ENCODE measurements around the gene FERMT3. TPM values are rescaled to one million over a fixed set of nuclear protein-coding genes. Genes with fewer than 3 reads are reported as not detected.
A peak's percentile ranks its signal among the peaks of the same experiment; 100 is the strongest.

The FERMT3 gene
- total and polyA plus RNA-seq, 2 donors (not counting 1 experiment from before 2014, with no cell fraction given): 1.9 to 3.6 TPM

- DNase-seq (ENCODE audit: low read depth in 2 of 2): peak in 1 of 2 donors; percentile 23
These were observed 59.8 kb downstream of the FERMT3 start for GRCh38 chr11:64266339-64266738.

DNA sequence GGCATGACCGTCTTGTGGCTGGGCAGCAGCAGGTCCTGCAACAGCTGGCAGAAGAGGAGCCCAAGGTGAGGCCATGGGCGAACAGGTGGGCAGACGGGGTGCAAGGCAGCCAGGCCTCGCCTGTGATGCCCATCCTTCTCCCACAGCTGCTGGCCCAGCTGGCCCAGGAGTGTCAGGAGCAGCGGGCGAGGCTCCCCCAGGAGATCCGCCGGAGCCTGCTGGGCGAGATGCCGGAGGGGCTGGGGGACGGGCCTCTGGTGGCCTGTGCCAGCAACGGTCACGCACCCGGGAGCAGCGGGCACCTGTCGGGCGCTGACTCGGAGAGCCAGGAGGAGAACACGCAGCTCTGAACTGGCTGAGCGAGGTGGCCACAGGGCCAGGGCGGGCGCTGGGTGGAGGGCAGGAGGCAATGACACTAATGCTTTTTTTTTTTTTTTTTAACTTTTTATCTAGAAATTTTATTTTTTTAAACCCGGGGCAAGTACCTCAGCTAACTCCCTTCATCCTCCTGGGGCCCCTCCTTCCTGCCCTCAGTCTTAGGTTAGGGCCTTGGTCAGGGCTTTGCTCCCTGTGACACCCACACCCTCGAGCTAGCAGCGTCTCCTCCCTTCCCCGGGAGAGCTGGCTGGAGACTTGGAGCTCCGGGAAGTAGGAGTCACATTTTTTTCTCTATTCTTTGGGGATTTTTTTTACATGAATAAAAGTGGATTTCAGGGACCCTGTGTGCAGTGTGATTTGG, 60.9 kb downstream of the FERMT3 start:
- no peak overlapping the region for H3K4me2 ChIP-seq (ENCODE audit: extremely low read depth, insufficient read depth, low read length)
- H3K9me3 ChIP-seq (ENCODE audit: control insufficient read depth, insufficient read depth, low read depth, low read length): no peaks in the 10 kb centered on the region
- no peak overlapping the region for H3K4me3 ChIP-seq (replicated peaks in 1 of 4; ENCODE audit: control extremely low read depth in 1 of 4, insufficient read depth in 1 of 4, low read depth in 3 of 4, low read length in 4 of 4)
- no peak for DNase-seq (ENCODE audit: low read depth in 2 of 2)
- peaks cover 24% of the 10 kb centered on the region for H3K4me1 ChIP-seq (ENCODE audit: control insufficient read depth, extremely low read depth, insufficient read depth, low read length)
- no peak overlapping the region for H2AFZ ChIP-seq (ENCODE audit: low read length)
- H3K9ac ChIP-seq (ENCODE audit: insufficient read depth, low read length): no peak overlapping the region
- no peaks in the 10 kb centered on the region for H3K27me3 ChIP-seq (ENCODE audit: control insufficient read depth, insufficient read depth, low read length)
- TF ChIP-seq EZH2 (IDR thresholded peaks at IDR 0.05; ENCODE audit: low read length, missing control alignments): no peak
- TF ChIP-seq, protein P1, sequence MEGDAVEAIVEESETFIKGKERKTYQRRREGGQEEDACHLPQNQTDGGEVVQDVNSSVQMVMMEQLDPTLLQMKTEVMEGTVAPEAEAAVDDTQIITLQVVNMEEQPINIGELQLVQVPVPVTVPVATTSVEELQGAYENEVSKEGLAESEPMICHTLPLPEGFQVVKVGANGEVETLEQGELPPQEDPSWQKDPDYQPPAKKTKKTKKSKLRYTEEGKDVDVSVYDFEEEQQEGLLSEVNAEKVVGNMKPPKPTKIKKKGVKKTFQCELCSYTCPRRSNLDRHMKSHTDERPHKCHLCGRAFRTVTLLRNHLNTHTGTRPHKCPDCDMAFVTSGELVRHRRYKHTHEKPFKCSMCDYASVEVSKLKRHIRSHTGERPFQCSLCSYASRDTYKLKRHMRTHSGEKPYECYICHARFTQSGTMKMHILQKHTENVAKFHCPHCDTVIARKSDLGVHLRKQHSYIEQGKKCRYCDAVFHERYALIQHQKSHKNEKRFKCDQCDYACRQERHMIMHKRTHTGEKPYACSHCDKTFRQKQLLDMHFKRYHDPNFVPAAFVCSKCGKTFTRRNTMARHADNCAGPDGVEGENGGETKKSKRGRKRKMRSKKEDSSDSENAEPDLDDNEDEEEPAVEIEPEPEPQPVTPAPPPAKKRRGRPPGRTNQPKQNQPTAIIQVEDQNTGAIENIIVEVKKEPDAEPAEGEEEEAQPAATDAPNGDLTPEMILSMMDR (conservative IDR thresholded peaks at IDR 0.05 in 1 of 2, IDR thresholded peaks at IDR 0.05 in 1 of 2; ENCODE audit: low read depth in 1 of 2, low read length in 2 of 2): no peak
- H3K36me3 ChIP-seq (ENCODE audit: control insufficient read depth, insufficient read depth, low read length): peaks cover 28% of the 10 kb centered on the region
- H3K27ac ChIP-seq (ENCODE audit: insufficient read depth, low read length): no peak overlapping the region
- peaks cover under 1% of the 10 kb centered on the region for H3K79me2 ChIP-seq (ENCODE audit: control insufficient read depth, insufficient read depth, low read length)
- no peaks in the 10 kb centered on the region for H4K20me1 ChIP-seq (ENCODE audit: control insufficient read depth, extremely low read depth, insufficient read depth, low read length)

More at GRCh38 chr11:64266339-64266738, 59.8 kb downstream of the FERMT3 start:
- H2AFZ ChIP-seq (ENCODE audit: low read length): no peak overlapping the region
- no peak overlapping the region for H3K9ac ChIP-seq (ENCODE audit: insufficient read depth, low read length)
- no peaks in the 10 kb centered on the region for H3K79me2 ChIP-seq (ENCODE audit: control insufficient read depth, insufficient read depth, low read length)
- no peak overlapping the region for H3K4me2 ChIP-seq (ENCODE audit: extremely low read depth, insufficient read depth, low read length)
- peaks cover 34% of the 10 kb centered on the region for H3K36me3 ChIP-seq (ENCODE audit: control insufficient read depth, insufficient read depth, low read length)
- peaks cover 19% of the 10 kb centered on the region for H3K4me1 ChIP-seq (ENCODE audit: control insufficient read depth, extremely low read depth, insufficient read depth, low read length)
- no peak overlapping the region for H3K4me3 ChIP-seq (replicated peaks in 1 of 4; ENCODE audit: control extremely low read depth in 1 of 4, insufficient read depth in 1 of 4, low read depth in 3 of 4, low read length in 4 of 4)
- H3K9me3 ChIP-seq (ENCODE audit: control insufficient read depth, insufficient read depth, low read depth, low read length): no peaks in the 10 kb centered on the region
- H4K20me1 ChIP-seq (ENCODE audit: control insufficient read depth, extremely low read depth, insufficient read depth, low read length): no peaks in the 10 kb centered on the region
- no peak for TF ChIP-seq EZH2 (IDR thresholded peaks at IDR 0.05; ENCODE audit: low read length, missing control alignments)
- TF ChIP-seq, protein P1 (conservative IDR thresholded peaks at IDR 0.05 in 1 of 2, IDR thresholded peaks at IDR 0.05 in 1 of 2; ENCODE audit: low read depth in 1 of 2, low read length in 2 of 2): no peak
- no peak overlapping the region for H3K27ac ChIP-seq (ENCODE audit: insufficient read depth, low read length)
- H3K27me3 ChIP-seq (ENCODE audit: control insufficient read depth, insufficient read depth, low read length): no peaks in the 10 kb centered on the region

- no peak for TF ChIP-seq EZH2 (IDR thresholded peaks at IDR 0.05; ENCODE audit: low read length, missing control alignments)
- TF ChIP-seq, protein P1 (conservative IDR thresholded peaks at IDR 0.05 in 1 of 2, IDR thresholded peaks at IDR 0.05 in 1 of 2; ENCODE audit: low read depth in 1 of 2, low read length in 2 of 2): no peak
- peak overlapping the region in 3 of 4 experiments; percentile 22 to 76 (median 68) for H3K4me3 ChIP-seq (replicated peaks in 1 of 4; ENCODE audit: control extremely low read depth in 1 of 4, insufficient read depth in 1 of 4, low read depth in 3 of 4, low read length in 4 of 4)
- peaks cover 24% of the 10 kb centered on the region for H3K4me1 ChIP-seq (ENCODE audit: control insufficient read depth, extremely low read depth, insufficient read depth, low read length)
- H2AFZ ChIP-seq (ENCODE audit: low read length): no peak overlapping the region
- H3K4me2 ChIP-seq (ENCODE audit: extremely low read depth, insufficient read depth, low read length): peak overlapping the region; percentile 96
- peaks cover 2% of the 10 kb centered on the region for H3K79me2 ChIP-seq (ENCODE audit: control insufficient read depth, insufficient read depth, low read length)
- DNase-seq (ENCODE audit: low read depth in 2 of 2): peak; percentile 68 to 73
- H4K20me1 ChIP-seq (ENCODE audit: control insufficient read depth, extremely low read depth, insufficient read depth, low read length): no peaks in the 10 kb centered on the region
- no peaks in the 10 kb centered on the region for H3K27me3 ChIP-seq (ENCODE audit: control insufficient read depth, insufficient read depth, low read length)
- peaks cover 22% of the 10 kb centered on the region for H3K36me3 ChIP-seq (ENCODE audit: control insufficient read depth, insufficient read depth, low read length)
- H3K27ac ChIP-seq (ENCODE audit: insufficient read depth, low read length): peak overlapping the region; percentile 91
- H3K9ac ChIP-seq (ENCODE audit: insufficient read depth, low read length): peak overlapping the region; percentile 39
- no peaks in the 10 kb centered on the region for H3K9me3 ChIP-seq (ENCODE audit: control insufficient read depth, insufficient read depth, low read depth, low read length)
These were observed 61.7 kb downstream of the FERMT3 start for GRCh38 chr11:64268025-64268892.

Data from fibroblast of lung (primary cell).